GM19043 (cell line): ENCODE data around the gene RPS26.
"Not testable (repeated sequence)": the region's sequence is repeated elsewhere in the genome, so short reads cannot be mapped to it uniquely, and the experiment has no call there.

Source experiments
- ATAC-seq: cut with Tn5 transposase; IDR thresholded peaks from one replicate; pipeline ENCODE4 v1.9.1; 2021; ENCODE audit warnings: low read depth; ENCODE audit not compliant: unreplicated experiment

The RPS26 gene

DNA sequence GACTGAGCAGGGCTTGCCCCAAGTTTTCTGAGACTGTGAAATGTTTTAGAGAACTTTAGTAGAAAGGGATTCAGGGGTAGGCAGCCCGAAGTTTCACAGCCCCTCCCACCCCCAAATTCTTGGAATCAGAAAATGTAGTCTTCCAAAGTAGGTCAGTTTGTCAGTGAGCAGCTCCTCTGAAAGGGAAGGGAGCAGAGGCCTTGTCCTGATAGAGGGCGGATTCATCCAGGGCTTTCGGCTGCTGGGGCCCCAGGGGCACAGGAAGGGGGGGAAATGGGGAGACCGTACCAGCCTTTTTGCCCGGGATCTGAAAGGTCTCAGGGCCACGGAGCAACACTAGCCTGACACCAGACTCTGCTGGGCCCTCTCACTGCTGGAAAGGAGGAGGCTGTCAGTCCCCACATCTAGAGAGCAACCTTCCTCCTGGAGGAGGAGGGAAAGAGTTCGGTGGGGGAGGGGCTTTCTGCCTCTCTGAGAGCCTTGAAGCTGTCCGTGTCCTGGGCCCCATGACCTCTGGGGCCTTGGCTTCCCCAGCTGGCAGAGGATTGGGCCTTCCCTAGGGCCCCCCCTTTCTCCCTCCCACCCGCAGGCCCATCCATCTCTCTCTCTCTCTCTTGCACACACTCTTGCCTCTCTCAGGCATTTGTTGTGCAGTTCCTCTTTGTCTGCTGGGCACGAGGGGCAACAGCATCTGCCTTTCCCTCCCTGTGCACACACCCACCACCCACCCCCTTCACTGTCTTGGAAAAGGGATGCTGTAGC lies 21.1 kb upstream of the RPS26 start, which contains the start of gene IKZF4:
IKZF4 (plus strand) TSS at position 621 of the 762 bp plus-strand sequence. CDS start 451 bp downstream, outside the sequence.
- no peak for ATAC-seq

GRCh38 chr12:56021889-56022497 lies 19.7 kb upstream of the RPS26 start:
- no peak for ATAC-seq

GRCh38 chr12:56028511-56029165 lies 13.1 kb upstream of the RPS26 start:
- no peak for ATAC-seq

DNA sequence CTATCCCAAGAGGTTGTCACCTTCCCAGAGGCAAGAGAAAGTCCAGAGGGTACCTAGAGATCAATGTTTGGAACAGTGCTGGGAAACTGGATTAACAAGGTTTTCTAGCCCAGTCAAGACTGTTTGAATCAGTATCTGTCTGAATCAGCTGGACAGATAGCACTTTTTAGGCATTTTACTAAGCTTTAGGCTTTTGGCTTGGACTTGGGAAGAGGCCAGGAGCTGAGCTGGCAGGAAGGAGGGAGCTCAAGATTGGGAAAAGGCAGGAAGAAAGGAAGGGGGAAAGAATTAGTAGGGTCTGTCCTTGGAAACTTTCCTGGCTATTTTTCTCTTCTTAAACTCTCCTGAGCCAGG lies 12.6 kb upstream of the RPS26 start:
- ATAC-seq = no peak

GRCh38 chr12:56029666-56030293 lies 11.9 kb upstream of the RPS26 start:
- peak; percentile 53 for ATAC-seq

GRCh38 chr12:56031987-56032386 lies 9.7 kb upstream of the RPS26 start:
- no peak for ATAC-seq

GRCh38 chr12:56034586-56035332 lies 7.0 kb upstream of the RPS26 start:
- no peak for ATAC-seq

DNA sequence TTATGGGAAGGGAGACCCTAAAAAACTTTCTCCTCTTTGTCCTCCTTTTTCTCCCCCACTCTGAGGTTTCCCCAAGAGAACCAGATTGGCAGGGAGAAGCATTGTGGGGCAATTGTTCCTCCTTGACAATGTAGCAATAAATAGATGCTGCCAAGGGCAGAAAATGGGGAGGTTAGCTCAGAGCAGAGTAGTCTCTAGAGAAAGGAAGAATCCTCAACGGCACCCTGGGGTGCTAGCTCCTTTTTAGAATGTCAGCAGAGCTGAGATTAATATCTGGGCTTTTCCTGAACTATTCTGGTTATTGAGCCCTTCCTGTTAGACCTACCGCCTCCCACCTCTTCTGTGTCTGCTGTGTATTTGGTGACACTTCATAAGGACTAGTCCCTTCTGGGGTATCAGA lies 4.6 kb upstream of the RPS26 start:
- no peak for ATAC-seq

GRCh38 chr12:56038022-56038655 lies 3.6 kb upstream of the RPS26 start:
- ATAC-seq = no peak

GRCh38 chr12:56040151-56040550 lies 1.6 kb upstream of the RPS26 start:
- no peak for ATAC-seq

DNA sequence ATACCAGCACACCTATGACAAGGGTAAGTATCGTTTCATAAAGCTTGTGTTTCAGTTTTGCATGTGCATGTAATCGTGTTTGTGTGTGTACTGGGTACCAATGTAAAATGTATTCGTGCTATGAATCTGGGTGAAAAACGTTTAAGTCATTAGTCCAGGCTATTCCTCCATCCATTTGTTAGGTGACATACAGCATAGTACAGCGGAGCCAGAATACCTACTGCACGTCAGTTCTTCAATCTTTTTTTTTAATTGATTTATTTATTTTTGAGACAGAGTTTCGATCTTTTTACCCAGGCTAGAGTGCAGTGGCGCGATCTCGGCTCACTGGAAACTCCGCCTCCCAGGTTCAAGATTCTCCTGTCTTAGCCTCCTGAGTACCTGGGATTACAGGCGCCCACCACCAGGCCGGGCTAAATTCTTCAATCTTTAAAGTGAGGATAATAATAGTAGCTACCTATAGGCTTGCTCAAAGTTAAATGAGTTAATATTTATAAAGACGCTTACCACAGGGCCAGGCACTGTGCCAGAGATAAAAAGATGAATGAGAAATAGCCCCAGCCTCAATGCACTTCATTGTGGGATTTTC lies 661 bp upstream of the RPS26 start:
- ATAC-seq = no peak

- not testable (repeated sequence) for ATAC-seq
Observed at GRCh38 chr12:56042430-56042813, 704 bp downstream of the RPS26 start.

DNA sequence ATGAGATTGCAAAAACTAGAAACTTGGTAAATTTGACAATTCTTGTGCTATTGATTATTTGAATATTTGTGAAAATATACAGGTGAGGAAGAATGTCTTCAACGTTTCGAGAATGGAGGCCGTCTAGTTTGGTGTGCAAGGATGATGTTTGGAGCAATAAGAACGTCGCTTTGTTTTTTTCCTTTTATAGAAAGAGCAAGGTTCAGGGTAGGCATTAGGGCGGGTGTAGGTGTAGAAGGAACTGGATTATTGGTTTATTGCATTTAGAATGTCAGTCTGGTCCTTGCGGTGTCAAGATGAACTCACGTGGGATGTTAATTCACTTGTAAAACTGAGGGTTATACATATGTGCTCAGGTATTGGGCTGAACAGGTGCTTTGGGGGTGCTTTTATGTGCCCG lies 1.1 kb downstream of the RPS26 start:
- ATAC-seq = no peak

DNA sequence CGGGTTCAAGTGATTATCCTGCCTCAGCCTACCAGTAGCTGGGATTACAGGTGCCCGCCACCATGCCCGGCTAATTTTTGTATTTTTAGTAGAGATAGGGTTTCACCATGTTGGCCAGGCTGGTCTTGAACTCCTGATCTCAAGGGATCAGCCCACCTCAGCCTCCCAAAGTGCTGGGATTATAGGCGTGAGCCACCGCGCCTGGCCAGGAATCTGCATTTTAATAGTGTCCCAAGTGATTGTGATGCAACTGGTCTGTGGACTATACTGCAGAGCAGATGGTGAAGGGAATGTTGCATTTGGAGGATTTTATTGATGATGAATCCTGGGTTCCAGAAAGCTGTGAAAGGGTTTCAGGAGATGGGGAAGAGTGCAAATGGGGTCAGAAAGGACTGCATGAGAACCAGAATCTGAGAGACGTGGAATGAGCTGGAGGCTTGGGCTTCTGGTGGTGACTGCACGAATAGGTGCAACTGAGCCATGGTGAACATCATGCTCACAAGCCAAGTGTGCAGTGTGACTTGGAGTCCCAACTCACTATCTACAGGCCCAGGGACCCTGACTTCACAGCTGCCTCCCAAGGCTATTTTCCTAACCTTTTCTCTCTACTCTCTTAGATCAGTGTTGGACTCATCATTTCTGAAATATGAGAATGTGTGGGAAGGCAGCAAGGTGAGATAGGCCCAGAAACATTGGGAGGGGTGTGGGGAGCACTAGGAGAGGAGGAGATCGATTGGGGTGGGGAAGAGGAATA lies 4.5 kb downstream of the RPS26 start:
- no peak for ATAC-seq

- no peak for ATAC-seq
Observed at GRCh38 chr12:56053407-56053893, 11.7 kb downstream of the RPS26 start.

DNA sequence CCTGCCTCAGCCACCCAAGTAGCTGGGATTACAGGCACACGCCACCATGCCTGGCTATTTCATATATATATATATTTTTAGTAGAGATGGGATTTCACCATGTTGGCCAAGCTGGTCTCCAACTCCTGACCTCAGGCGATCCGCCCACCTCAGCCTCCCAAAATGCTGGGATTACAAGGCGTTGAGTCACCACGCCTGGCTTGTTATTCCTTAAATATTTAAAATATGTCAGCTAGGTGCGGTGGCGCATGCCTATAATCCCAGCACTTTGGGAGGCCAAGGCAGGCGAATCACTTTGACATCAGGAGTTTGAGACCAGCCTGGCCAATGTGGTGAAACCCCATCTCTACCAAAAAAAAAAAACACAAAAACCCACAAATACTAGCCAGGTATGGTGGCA lies 18.2 kb downstream of the RPS26 start:
- not testable (repeated sequence) for ATAC-seq

DNA sequence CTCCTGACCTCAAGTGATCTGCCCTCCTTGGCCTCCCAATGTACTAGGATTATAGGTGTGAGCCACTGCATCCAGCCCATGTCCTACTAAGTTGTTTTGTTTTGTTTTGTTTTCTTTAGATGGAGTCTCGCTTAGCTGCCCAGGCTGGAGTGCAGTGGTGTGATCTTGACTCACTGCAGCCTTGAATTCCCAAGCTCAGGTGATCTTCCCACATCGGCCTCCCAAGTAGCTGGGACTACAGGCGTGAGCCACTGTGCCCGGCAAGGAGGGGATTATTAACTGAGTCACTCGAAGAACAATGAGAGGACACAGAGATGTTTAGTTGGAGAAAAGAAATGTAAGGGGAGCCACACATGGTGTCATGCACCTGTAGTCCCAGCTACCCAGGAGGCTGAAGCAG lies 20.3 kb downstream of the RPS26 start:
- no peak for ATAC-seq

DNA sequence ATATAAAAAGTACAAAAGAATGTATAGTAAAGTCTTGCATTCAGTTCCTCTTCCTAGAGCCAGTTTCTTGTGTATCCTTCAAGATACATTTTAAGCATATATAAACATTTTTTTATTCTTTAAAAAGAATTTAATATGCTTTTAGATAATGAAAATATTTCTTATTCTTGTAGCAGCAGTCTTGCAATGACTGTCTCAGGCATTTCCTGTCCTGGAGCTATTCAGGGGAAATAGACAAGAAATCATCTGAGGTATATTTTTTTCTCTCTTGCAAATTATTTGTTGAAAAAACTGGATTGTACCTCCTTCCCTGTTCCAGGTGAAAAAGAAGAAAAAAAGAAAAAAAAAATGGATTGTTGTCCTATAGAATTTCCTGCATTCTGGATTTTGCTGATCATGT lies 21.3 kb downstream of the RPS26 start:
- no peak for ATAC-seq

- ATAC-seq = no peak
Observed at GRCh38 chr12:56071648-56072047, 29.9 kb downstream of the RPS26 start.
